22Rv1 (cell line): ENCODE measurements around the gene EIF4G3.

ENCODE experiments used
- CTCF ChIP-seq: fragments of 450-650 bp; IDR thresholded peaks from 2 replicates; pipeline ENCODE4 v1.5.1; 2017; ENCODE audit warnings: mild to moderate bottlenecking
- ZFX ChIP-seq: fragments of 450-650 bp; IDR thresholded peaks from 2 replicates; pipeline ENCODE4 v1.6.1; 2017; ENCODE audit warnings: antibody characterized with exemption, borderline replicate concordance

GRCh38 chr1:21161842-21162241 is 14.9 kb downstream of the EIF4G3 start:
- TF ChIP-seq CTCF (no peak), ZFX (no peak)
